IPS DF 6.9 (cell line): ENCODE measurements around the gene GABRA5.

Experiments
- DNase-seq: peaks from one replicate; pipeline ENCODE4 v3.0.0-alpha.2; 2013; ENCODE audit warnings: low read depth, low spot score
- H3K27ac ChIP-seq: one replicate; pipeline ENCODE4 v1.5.1; 2013; ENCODE audit warnings: low read length, control low read depth
- H3K27me3 ChIP-seq: 2 replicates; pipeline ENCODE4 v1.6.1; 2013; ENCODE audit warnings: mild to moderate bottlenecking, low read length; ENCODE audit not compliant: control insufficient read depth, insufficient read depth
- H3K36me3 ChIP-seq: 2 replicates; pipeline ENCODE4 v1.6.1; 2013; ENCODE audit warnings: low read length; ENCODE audit not compliant: control insufficient read depth, insufficient read depth
- H3K4me1 ChIP-seq: 2 replicates; pipeline ENCODE4 v1.6.1; 2013; ENCODE audit warnings: low read length; ENCODE audit not compliant: control insufficient read depth, insufficient read depth
- H3K4me3 ChIP-seq: 2 replicates; pipeline ENCODE4 v1.5.1; 2013; ENCODE audit warnings: mild to moderate bottlenecking, low read length
- H3K9me3 ChIP-seq: 2 replicates; pipeline ENCODE4 v1.6.1; 2013; ENCODE audit warnings: low read length, inconsistent platforms; ENCODE audit not compliant: control insufficient read depth, insufficient read depth
- WGBS: extraction: QIAGEN DNeasy Blood & Tissue Kit; methylation state at CpG from one replicate; pipeline ENCODE4 v1.1.7; 2013; ENCODE audit warnings: mixed read lengths, missing lambda C conversion rate; ENCODE audit not compliant: insufficient read length, insufficient coverage; 5-methylcytosine and 5-hydroxymethylcytosine counted together

The GABRA5 gene

GRCh38 chr15:26852980-26853379, 13.9 kb upstream of the GABRA5 start:
- DNase-seq: no peak
- WGBS: no CpG with 5 or more reads among the region's 2 CpGs

GRCh38 chr15:26854435-26854834, 12.4 kb upstream of the GABRA5 start:
- no peak overlapping the region for H3K27ac ChIP-seq
- H3K27me3 ChIP-seq: no peaks in the 10 kb centered on the region
- no peak for DNase-seq
- no peaks in the 10 kb centered on the region for H3K4me1 ChIP-seq
- WGBS: no CpG with 5 or more reads among the region's 4 CpGs
- no peaks in the 10 kb centered on the region for H3K36me3 ChIP-seq
- no peaks in the 10 kb centered on the region for H3K9me3 ChIP-seq
- no peak overlapping the region for H3K4me3 ChIP-seq

More at GRCh38 chr15:26852980-26853379, 13.9 kb upstream of the GABRA5 start:
- Histone ChIP-seq H3K27ac (no peak overlapping the region), H3K9me3 (no peaks in the 10 kb centered on the region), H3K4me3 (no peak overlapping the region), H3K36me3 (no peaks in the 10 kb centered on the region), H3K27me3 (no peaks in the 10 kb centered on the region), H3K4me1 (no peaks in the 10 kb centered on the region)

- no CpG with 5 or more reads among the region's 8 CpGs for whole genome bisulfite sequencing
- H3K27me3 ChIP-seq: peaks cover 4% of the 10 kb centered on the region; the same call in 1 of the 2 replicates
- H3K4me3 ChIP-seq: no peak overlapping the region
- no peak overlapping the region for H3K27ac ChIP-seq
- no peaks in the 10 kb centered on the region for H3K9me3 ChIP-seq
- DNase-seq: peak; percentile 67
- peaks cover 1% of the 10 kb centered on the region; the same call in 1 of the 2 replicates for H3K4me1 ChIP-seq
- H3K36me3 ChIP-seq: no peaks in the 10 kb centered on the region; the same call in 1 of the 2 replicates
Observed at GRCh38 chr15:26864664-26865191, 2.1 kb upstream of the GABRA5 start.

- Histone ChIP-seq H3K4me3 (peak overlapping the region; percentile 81), H3K27me3 (peaks cover 4% of the 10 kb centered on the region; the same call in 1 of the 2 replicates), H3K9me3 (no peaks in the 10 kb centered on the region), H3K27ac (no peak overlapping the region), H3K36me3 (no peaks in the 10 kb centered on the region; the same call in 1 of the 2 replicates), H3K4me1 (peaks cover 1% of the 10 kb centered on the region; the same call in 1 of the 2 replicates)
- no peak for DNase-seq
- no CpG with 5 or more reads among the region's 104 CpGs for WGBS
Observed at GRCh38 chr15:26867200-26868007, 542 bp downstream of the GABRA5 start.

GRCh38 chr15:26868029-26868685, 1.3 kb downstream of the GABRA5 start:
- WGBS: no CpG with 5 or more reads among the region's 46 CpGs
- Histone ChIP-seq H3K27me3 (peaks cover 4% of the 10 kb centered on the region; the same call in 1 of the 2 replicates), H3K9me3 (no peaks in the 10 kb centered on the region), H3K4me1 (peaks cover 1% of the 10 kb centered on the region; the same call in 1 of the 2 replicates), H3K4me3 (peak overlapping the region; percentile 81), H3K36me3 (no peaks in the 10 kb centered on the region; the same call in 1 of the 2 replicates), H3K27ac (no peak overlapping the region)
- no peak for DNase-seq

- no CpG with 5 or more reads among the region's 3 CpGs for WGBS
- no peak overlapping the region for H3K4me3 ChIP-seq
- DNase-seq: no peak
- H3K27ac ChIP-seq: no peak overlapping the region
- no peaks in the 10 kb centered on the region; the same call in 1 of the 2 replicates for H3K36me3 ChIP-seq
- H3K9me3 ChIP-seq: no peaks in the 10 kb centered on the region
- H3K27me3 ChIP-seq: peaks cover 4% of the 10 kb centered on the region; the same call in 1 of the 2 replicates
- H3K4me1 ChIP-seq: no peaks in the 10 kb centered on the region; the same call in 1 of the 2 replicates
Observed at GRCh38 chr15:26869628-26870027, 2.8 kb downstream of the GABRA5 start.

- no CpG with 5 or more reads among the region's 3 CpGs for WGBS
- Histone ChIP-seq H3K27ac (no peak overlapping the region), H3K27me3 (peaks cover 4% of the 10 kb centered on the region; the same call in 1 of the 2 replicates), H3K9me3 (no peaks in the 10 kb centered on the region), H3K36me3 (no peaks in the 10 kb centered on the region; the same call in 1 of the 2 replicates), H3K4me3 (no peak overlapping the region), H3K4me1 (no peaks in the 10 kb centered on the region; the same call in 1 of the 2 replicates)
- DNase-seq: no peak
Observed at GRCh38 chr15:26870346-26870745, 3.5 kb downstream of the GABRA5 start.

- H3K4me3 ChIP-seq: no peak overlapping the region
- H3K4me1 ChIP-seq: no peaks in the 10 kb centered on the region; the same call in 1 of the 2 replicates
- DNase-seq: no peak
- H3K9me3 ChIP-seq: no peaks in the 10 kb centered on the region
- WGBS: no CpG with 5 or more reads among the region's 7 CpGs
- no peaks in the 10 kb centered on the region; the same call in 1 of the 2 replicates for H3K36me3 ChIP-seq
- peaks cover 4% of the 10 kb centered on the region; the same call in 1 of the 2 replicates for H3K27me3 ChIP-seq
- no peak overlapping the region for H3K27ac ChIP-seq
Observed at GRCh38 chr15:26872206-26872605, 5.3 kb downstream of the GABRA5 start.

GRCh38 chr15:26873846-26874245, 7.0 kb downstream of the GABRA5 start:
- no CpG with 5 or more reads among the region's 8 CpGs for whole genome bisulfite sequencing
- Histone ChIP-seq H3K4me3 (no peak overlapping the region), H3K9me3 (no peaks in the 10 kb centered on the region), H3K4me1 (no peaks in the 10 kb centered on the region; the same call in 1 of the 2 replicates), H3K27ac (no peak overlapping the region), H3K36me3 (no peaks in the 10 kb centered on the region), H3K27me3 (no peaks in the 10 kb centered on the region)
- DNase-seq: no peak

GRCh38 chr15:26874774-26875475, 8.1 kb downstream of the GABRA5 start:
- H3K27me3 ChIP-seq: no peaks in the 10 kb centered on the region
- no peaks in the 10 kb centered on the region for H3K9me3 ChIP-seq
- no peaks in the 10 kb centered on the region for H3K36me3 ChIP-seq
- H3K27ac ChIP-seq: no peak overlapping the region
- no peak for DNase-seq
- no peak overlapping the region for H3K4me3 ChIP-seq
- H3K4me1 ChIP-seq: no peaks in the 10 kb centered on the region; the same call in 1 of the 2 replicates
- WGBS: no CpG with 5 or more reads among the region's 6 CpGs
